Mesothelial cell of epicardium (in vitro differentiated cells): Measurements from ENCODE around the gene IDE. TPM values are rescaled to one million over a fixed set of nuclear protein-coding genes. Genes with fewer than 3 reads are reported as not detected.
"Not testable (repeated sequence)": the region's sequence is repeated elsewhere in the genome, so short reads cannot be mapped to it uniquely, and the experiment has no call there.

Source experiments
- DNase-seq, 2 experiments: peaks; one replicate each; pipeline ENCODE4 v3.0.0; 2021; ENCODE audit warnings: low spot score in 2 of 2; ENCODE audit not compliant: unreplicated experiment in 2 of 2
- H3K27ac Mint-ChIP-seq: 2 replicates; pipeline ENCODE4 v1.8.0; 2021; ENCODE audit warnings: mixed read lengths
- H3K27me3 Mint-ChIP-seq: 2 replicates; pipeline ENCODE4 v1.8.0; 2021; ENCODE audit warnings: low read depth, mixed read lengths
- H3K36me3 Mint-ChIP-seq: 2 replicates; pipeline ENCODE4 v1.8.0; 2021; ENCODE audit warnings: mixed read lengths
- H3K4me1 Mint-ChIP-seq: 2 replicates; pipeline ENCODE4 v1.8.0; 2021; ENCODE audit warnings: mixed read lengths
- H3K4me3 Mint-ChIP-seq: 2 replicates; pipeline ENCODE4 v1.8.0; 2021; ENCODE audit warnings: mild to moderate bottlenecking, moderate library complexity, mixed read lengths
- H3K9me3 Mint-ChIP-seq: 2 replicates; pipeline ENCODE4 v1.8.0; 2021; ENCODE audit warnings: mixed read lengths
- CTCF ChIP-seq: fragments of 200-600 bp; sonication (generic); IDR thresholded peaks from one replicate; pipeline ENCODE4 v1.5.0; 2021; ENCODE audit warnings: antibody characterized with exemption; ENCODE audit not compliant: unreplicated experiment
- total RNA-seq: library from RNA; stranded (reverse); gene quantifications from 3 replicates; pipeline ENCODE4 v1.2.1, GENCODE V29; 2021

The IDE gene
- total RNA-seq, 1 donor from 2014 or later, result 30.3 TPM

- Mint-ChIP-seq H3K36me3 (no peaks in the 10 kb centered on the region), H3K4me3 (no peak overlapping the region), H3K9me3 (no peaks in the 10 kb centered on the region), H3K4me1 (no peaks in the 10 kb centered on the region), H3K27me3 (no peaks in the 10 kb centered on the region), H3K27ac (no peak overlapping the region)
- no peak for DNase-seq
- no peak for TF ChIP-seq CTCF
These were observed 168.4 kb downstream of the IDE start for GRCh38 chr10:92405419-92405924.

GRCh38 chr10:92404612-92405418, 169.1 kb downstream of the IDE start:
- DNase-seq, result no peak
- no peak overlapping the region for H3K27ac Mint-ChIP-seq
- no peaks in the 10 kb centered on the region for H3K9me3 Mint-ChIP-seq
- no peaks in the 10 kb centered on the region for H3K27me3 Mint-ChIP-seq
- H3K36me3 Mint-ChIP-seq, result no peaks in the 10 kb centered on the region
- no peak overlapping the region for H3K4me3 Mint-ChIP-seq
- no peak for TF ChIP-seq CTCF
- no peaks in the 10 kb centered on the region for H3K4me1 Mint-ChIP-seq

- H3K27ac Mint-ChIP-seq, H3K4me1 Mint-ChIP-seq, H3K36me3 Mint-ChIP-seq, H3K27me3 Mint-ChIP-seq, DNase-seq, H3K9me3 Mint-ChIP-seq, H3K4me3 Mint-ChIP-seq: not testable (repeated sequence)
These were observed 171.7 kb downstream of the IDE start for GRCh38 chr10:92402234-92402633.

Other genes with a start within 250 kb of the IDE start
- gene KIF11, start 19.0 kb upstream of the IDE start, total RNA-seq, result 18.0 to 19.5 TPM (median 19.4 TPM) in 3 replicates
- 0.13 to 0.31 TPM in 2 of 3 replicates, not detected in the other for gene HHEX, start 115.9 kb upstream of the IDE start, total RNA-seq